SU-DHL-6 (cell line): ENCODE data around the gene NFYC.

Experiments
- CTCF ChIP-seq: fragments of 200-600 bp; sonication (generic); IDR thresholded peaks from one replicate; pipeline ENCODE4 v1.5.1; 2017; ENCODE audit warnings: antibody characterized with exemption, mild to moderate bottlenecking, low read length, moderate library complexity; ENCODE audit not compliant: insufficient read depth, poor library complexity, severe bottlenecking
- EZH2phosphoT487 ChIP-seq: fragments of 200-600 bp; sonication (generic), shearing (Covaris generic); conservative IDR thresholded peaks from 2 replicates; pipeline ENCODE4 v1.6.1; 2018; ENCODE audit warnings: mild to moderate bottlenecking, antibody characterized with exemption, low read length, moderate library complexity, mixed read lengths

DNA sequence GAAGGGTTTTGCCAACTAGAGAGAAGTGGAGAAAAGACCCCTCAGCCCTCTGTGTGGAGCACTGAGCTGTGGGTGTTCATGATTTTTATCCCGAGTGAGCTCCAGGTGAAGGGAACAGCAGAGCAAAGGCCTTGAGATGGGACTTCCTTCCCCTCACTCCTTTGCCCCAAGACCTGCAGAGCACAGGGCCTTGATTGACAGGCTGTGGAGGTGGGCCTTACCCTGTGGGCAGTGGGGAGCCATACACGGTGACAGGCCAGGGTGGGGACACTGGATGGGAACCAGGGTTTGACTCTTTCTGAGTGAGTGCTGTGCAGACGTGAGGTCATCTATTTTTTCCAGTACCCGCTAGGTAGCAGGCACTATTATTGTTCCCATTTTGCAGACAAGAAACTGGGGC lies 102.5 kb downstream of the NFYC start:
- no peak for TF ChIP-seq CTCF
- TF ChIP-seq EZH2phosphoT487, result no peak
